DOHH2 (cell line): Measurements from ENCODE around the gene B4GALT3.

Experiments
- H3F3A ChIP-seq: fragments of 200-600 bp; sonication (generic), shearing (Covaris generic); 2 replicates; pipeline ENCODE4 v1.6.0; 2016; ENCODE audit warnings: antibody characterized with exemption, mild to moderate bottlenecking; ENCODE audit not compliant: control insufficient read depth, insufficient read depth
- H3K27ac ChIP-seq: fragments of 200-600 bp; sonication (generic); 2 replicates; pipeline ENCODE4 v1.5.1; 2014; ENCODE audit warnings: low read depth, mild to moderate bottlenecking, low read length, moderate library complexity
- H3K27me3 ChIP-seq: fragments of 200-600 bp; sonication (generic); 2 replicates; pipeline ENCODE4 v1.6.1; 2014; ENCODE audit warnings: mild to moderate bottlenecking, low read length, mixed read lengths; ENCODE audit not compliant: control insufficient read depth
- H3K36me3 ChIP-seq: fragments of 200-600 bp; sonication (generic); 2 replicates; pipeline ENCODE4 v1.6.1; 2014; ENCODE audit warnings: mild to moderate bottlenecking, low read length, moderate library complexity, mixed read lengths; ENCODE audit not compliant: control insufficient read depth
- H3K4me1 ChIP-seq: fragments of 200-600 bp; sonication (generic); 2 replicates; pipeline ENCODE4 v1.6.1; 2014; ENCODE audit warnings: mild to moderate bottlenecking, low read length, mixed read lengths; ENCODE audit not compliant: control insufficient read depth
- H3K4me2 ChIP-seq: fragments of 200-600 bp; sonication (generic); 2 replicates; pipeline ENCODE4 v1.6.0; 2014; ENCODE audit warnings: mild to moderate bottlenecking, low read length, moderate library complexity
- H3K4me3 ChIP-seq: fragments of 200-600 bp; sonication (generic); 2 replicates; pipeline ENCODE4 v1.5.1; 2014; ENCODE audit warnings: mild to moderate bottlenecking, low read length, mixed read lengths
- H3K79me2 ChIP-seq: fragments of 200-600 bp; sonication (generic); 2 replicates; pipeline ENCODE4 v1.6.1; 2014; ENCODE audit warnings: mild to moderate bottlenecking, low read length, mixed read lengths; ENCODE audit not compliant: control insufficient read depth
- H3K9me2 ChIP-seq: fragments of 200-600 bp; sonication (generic); replicated peaks from 2 replicates; pipeline ENCODE4 v1.6.1; 2014; ENCODE audit warnings: mild to moderate bottlenecking, low read length, mixed read lengths; ENCODE audit not compliant: control insufficient read depth
- H3K9me3 ChIP-seq: fragments of 200-600 bp; sonication (generic); 2 replicates; pipeline ENCODE4 v1.6.1; 2014; ENCODE audit warnings: antibody characterized with exemption, low read length, mixed read lengths; ENCODE audit not compliant: control insufficient read depth, insufficient read depth
- H4K20me1 ChIP-seq: fragments of 200-600 bp; sonication (generic); 2 replicates; pipeline ENCODE4 v1.6.0; 2014; ENCODE audit warnings: low read depth, mild to moderate bottlenecking, antibody characterized with exemption, low read length, moderate library complexity; ENCODE audit not compliant: control insufficient read depth, insufficient read depth
- EZH2phosphoT487 ChIP-seq: fragments of 200-600 bp; sonication (generic); IDR thresholded peaks from 2 replicates; pipeline ENCODE4 v1.6.1; 2017; ENCODE audit warnings: borderline replicate concordance, mild to moderate bottlenecking, antibody characterized with exemption, low read length, moderate library complexity, mixed read lengths
- TF ChIP-seq, protein P1 (sequence below): fragments of 200-600 bp; sonication (generic); IDR thresholded peaks from one replicate; pipeline ENCODE4 v1.5.1; 2014; ENCODE audit warnings: antibody characterized with exemption, mild to moderate bottlenecking, low read depth, low read length; ENCODE audit not compliant: poor library complexity, severe bottlenecking

B4GALT3 gene

DNA sequence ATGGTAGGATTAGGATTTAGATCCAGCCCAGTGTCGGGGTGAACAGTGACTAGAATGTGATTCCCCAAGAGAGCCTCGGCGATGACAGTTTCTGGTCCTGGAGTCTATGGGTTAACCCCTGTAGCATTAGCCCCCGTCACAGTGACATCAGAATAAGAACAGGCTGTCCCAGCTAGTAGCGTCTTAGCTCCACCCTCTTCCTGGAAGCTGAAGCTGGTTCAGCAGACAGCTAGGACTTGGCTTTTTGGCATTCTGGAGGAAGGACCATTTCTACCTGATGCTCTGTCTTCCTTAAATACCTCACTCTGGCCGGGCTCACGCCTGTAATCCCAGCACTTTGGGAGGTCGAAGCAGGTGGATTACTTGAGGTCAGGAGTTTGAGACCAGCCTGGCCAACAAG lies 29.9 kb upstream of the B4GALT3 start:
- Histone ChIP-seq H3K36me3 (peaks cover 75% of the 10 kb centered on the region), H3K9me3 (no peaks in the 10 kb centered on the region), H3K4me3 (no peak overlapping the region), H3K4me2 (no peak overlapping the region), H3K79me2 (peaks cover 18% of the 10 kb centered on the region), H3K27me3 (no peaks in the 10 kb centered on the region), H3K9me2 (no peaks in the 10 kb centered on the region), H4K20me1 (no peaks in the 10 kb centered on the region), H3F3A (peaks cover 2% of the 10 kb centered on the region; the same call in 1 of the 2 replicates), H3K4me1 (peaks cover 27% of the 10 kb centered on the region), H3K27ac (no peak overlapping the region)
- TF ChIP-seq, protein P1, sequence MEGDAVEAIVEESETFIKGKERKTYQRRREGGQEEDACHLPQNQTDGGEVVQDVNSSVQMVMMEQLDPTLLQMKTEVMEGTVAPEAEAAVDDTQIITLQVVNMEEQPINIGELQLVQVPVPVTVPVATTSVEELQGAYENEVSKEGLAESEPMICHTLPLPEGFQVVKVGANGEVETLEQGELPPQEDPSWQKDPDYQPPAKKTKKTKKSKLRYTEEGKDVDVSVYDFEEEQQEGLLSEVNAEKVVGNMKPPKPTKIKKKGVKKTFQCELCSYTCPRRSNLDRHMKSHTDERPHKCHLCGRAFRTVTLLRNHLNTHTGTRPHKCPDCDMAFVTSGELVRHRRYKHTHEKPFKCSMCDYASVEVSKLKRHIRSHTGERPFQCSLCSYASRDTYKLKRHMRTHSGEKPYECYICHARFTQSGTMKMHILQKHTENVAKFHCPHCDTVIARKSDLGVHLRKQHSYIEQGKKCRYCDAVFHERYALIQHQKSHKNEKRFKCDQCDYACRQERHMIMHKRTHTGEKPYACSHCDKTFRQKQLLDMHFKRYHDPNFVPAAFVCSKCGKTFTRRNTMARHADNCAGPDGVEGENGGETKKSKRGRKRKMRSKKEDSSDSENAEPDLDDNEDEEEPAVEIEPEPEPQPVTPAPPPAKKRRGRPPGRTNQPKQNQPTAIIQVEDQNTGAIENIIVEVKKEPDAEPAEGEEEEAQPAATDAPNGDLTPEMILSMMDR: no peak
- TF ChIP-seq EZH2phosphoT487: no peak

DNA sequence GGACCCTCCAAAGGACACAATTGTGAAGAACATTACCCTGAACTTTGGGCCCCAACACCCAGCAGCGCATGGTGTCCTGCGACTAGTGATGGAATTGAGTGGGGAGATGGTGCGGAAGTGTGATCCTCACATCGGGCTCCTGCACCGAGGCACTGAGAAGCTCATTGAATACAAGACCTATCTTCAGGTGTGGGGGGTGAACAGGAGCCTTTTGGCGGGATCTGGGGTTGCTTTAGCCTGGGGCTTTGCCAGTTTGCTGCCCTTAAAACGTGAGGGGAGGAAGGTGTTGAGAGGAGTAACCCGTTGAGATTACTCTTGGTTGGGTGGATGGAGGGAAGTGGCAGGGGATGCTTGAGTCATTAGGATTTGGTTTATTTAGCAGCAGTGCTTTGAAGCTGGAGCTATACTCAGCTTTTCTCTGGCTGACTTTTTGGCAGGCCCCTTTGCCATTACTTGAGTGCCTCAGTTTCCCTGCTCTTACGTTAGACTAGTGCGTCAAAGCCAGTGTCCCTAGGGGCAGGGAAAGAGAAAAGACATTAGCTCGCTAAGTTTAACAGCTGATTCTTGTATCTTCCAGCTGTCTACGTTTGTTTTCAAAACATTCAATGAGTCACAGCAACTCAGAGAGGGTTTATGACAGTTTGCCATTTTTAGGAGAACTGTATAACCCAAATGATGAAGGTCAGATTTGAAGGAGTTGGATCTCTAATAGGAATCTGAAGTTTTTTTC lies 29.3 kb upstream of the B4GALT3 start:
- no peak overlapping the region for H3K4me2 ChIP-seq
- peaks cover 2% of the 10 kb centered on the region; the same call in 1 of the 2 replicates for H3F3A ChIP-seq
- peaks cover 18% of the 10 kb centered on the region for H3K79me2 ChIP-seq
- no peaks in the 10 kb centered on the region for H4K20me1 ChIP-seq
- no peak overlapping the region for H3K27ac ChIP-seq
- no peak overlapping the region for H3K4me3 ChIP-seq
- H3K36me3 ChIP-seq: peaks cover 69% of the 10 kb centered on the region
- no peaks in the 10 kb centered on the region for H3K9me2 ChIP-seq
- no peaks in the 10 kb centered on the region for H3K27me3 ChIP-seq
- TF ChIP-seq EZH2phosphoT487: no peak
- TF ChIP-seq, protein P1: no peak
- H3K4me1 ChIP-seq: peaks cover 31% of the 10 kb centered on the region
- H3K9me3 ChIP-seq: no peaks in the 10 kb centered on the region

DNA sequence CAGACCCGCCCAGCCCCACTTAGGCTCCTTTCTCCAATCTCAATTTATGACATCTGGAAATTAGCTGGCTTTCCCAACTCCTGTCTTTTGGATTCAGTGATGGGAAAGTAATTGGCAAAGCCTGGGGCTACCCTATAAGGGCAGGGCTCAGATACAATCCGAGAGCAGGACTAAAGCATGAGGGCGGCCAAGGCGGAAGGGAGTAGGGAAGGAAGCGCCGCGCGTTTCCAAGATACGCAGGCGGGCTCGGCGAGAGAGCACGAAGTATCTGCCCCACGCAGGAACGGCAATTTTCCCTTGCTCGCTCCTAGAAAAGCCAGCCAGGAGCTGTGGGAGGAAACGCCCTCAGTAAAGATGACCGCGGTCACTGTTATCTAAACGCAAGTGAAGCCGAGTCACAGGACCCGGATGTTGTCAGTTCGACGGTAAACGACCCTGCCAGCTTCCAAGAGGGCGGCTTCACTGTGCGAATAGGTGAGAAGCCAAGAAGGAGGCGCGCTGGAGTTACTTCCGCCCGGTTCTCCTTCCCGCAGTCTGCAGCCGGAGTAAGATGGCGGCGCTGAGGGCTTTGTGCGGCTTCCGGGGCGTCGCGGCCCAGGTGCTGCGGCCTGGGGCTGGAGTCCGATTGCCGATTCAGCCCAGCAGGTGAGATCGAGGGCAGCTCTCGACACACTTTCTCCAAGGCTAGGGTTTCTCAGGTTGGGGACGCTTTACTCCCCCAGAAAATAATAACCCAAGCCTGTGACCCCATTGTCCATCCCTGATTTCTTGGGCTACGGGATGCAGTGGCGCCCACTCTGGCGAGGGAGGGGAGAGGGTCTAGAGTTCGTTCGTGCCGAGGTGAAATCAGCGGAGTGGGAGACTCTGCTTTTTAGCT lies 24.8 kb upstream of the B4GALT3 start, which contains the start of gene NDUFS2:
Gene NDUFS2 (plus strand): TSS at position 532 of the 877 bp plus-strand sequence. CDS start 19 bp downstream, at position 551.
- Histone ChIP-seq H3K4me1 (peaks cover 38% of the 10 kb centered on the region), H3K27me3 (no peaks in the 10 kb centered on the region), H3K36me3 (peaks cover 35% of the 10 kb centered on the region), H3K9me3 (no peaks in the 10 kb centered on the region), H3K4me3 (peak within 1 kb of the TSS; percentile 95), H3K27ac (peak within 1 kb of the TSS; percentile 54), H4K20me1 (no peaks in the 10 kb centered on the region), H3K9me2 (no peaks in the 10 kb centered on the region), H3K79me2 (peaks cover 18% of the 10 kb centered on the region), H3F3A (peaks cover 2% of the 10 kb centered on the region; the same call in 1 of the 2 replicates), H3K4me2 (peak within 1 kb of the TSS; percentile 92)
- no peak for TF ChIP-seq EZH2phosphoT487
- TF ChIP-seq, protein P1: peak; percentile 64
